Measurements from ENCODE around the gene CNTN6. TPM values are rescaled to one million over a fixed set of nuclear protein-coding genes. Genes with fewer than 3 reads are reported as not detected.

The CNTN6 gene
- total RNA-seq, 1 donor from 2014 or later = 2.2 TPM

GRCh38 chr3:1252061-1252430 is 159.2 kb downstream of the CNTN6 start:
- H3K9ac ChIP-seq = no peak overlapping the region
- no peaks in the 10 kb centered on the region for H3K79me2 ChIP-seq (ENCODE audit: low read depth)
- Mint-ChIP-seq H3K27me3 (ENCODE audit: insufficient read depth, low read depth) (peaks cover 2% of the 10 kb centered on the region), H3K9me3 (no peaks in the 10 kb centered on the region), H3K4me1 (no peaks in the 10 kb centered on the region), H3K36me3 (no peaks in the 10 kb centered on the region), H3K4me3 (no peak overlapping the region), H3K27ac (no peak overlapping the region)
- no peak overlapping the region for H2AFZ ChIP-seq (replicated peaks)
- H3K4me3 ChIP-seq = no peak overlapping the region
- H4K20me1 ChIP-seq (ENCODE audit: low read depth) = no peaks in the 10 kb centered on the region
- H3K4me1 ChIP-seq = no peaks in the 10 kb centered on the region
- no peak overlapping the region for H3K4me2 ChIP-seq
- no peaks in the 10 kb centered on the region for H3K36me3 ChIP-seq
- H3K27ac ChIP-seq = no peak overlapping the region
- no peaks in the 10 kb centered on the region for H3F3A ChIP-seq (ENCODE audit: low read depth)
- DNase-seq (ENCODE audit: low spot score) = no peak
- H3K9me3 ChIP-seq (ENCODE audit: low read depth) = no peaks in the 10 kb centered on the region
- H3K27me3 ChIP-seq = no peaks in the 10 kb centered on the region
- TF ChIP-seq, protein P1, sequence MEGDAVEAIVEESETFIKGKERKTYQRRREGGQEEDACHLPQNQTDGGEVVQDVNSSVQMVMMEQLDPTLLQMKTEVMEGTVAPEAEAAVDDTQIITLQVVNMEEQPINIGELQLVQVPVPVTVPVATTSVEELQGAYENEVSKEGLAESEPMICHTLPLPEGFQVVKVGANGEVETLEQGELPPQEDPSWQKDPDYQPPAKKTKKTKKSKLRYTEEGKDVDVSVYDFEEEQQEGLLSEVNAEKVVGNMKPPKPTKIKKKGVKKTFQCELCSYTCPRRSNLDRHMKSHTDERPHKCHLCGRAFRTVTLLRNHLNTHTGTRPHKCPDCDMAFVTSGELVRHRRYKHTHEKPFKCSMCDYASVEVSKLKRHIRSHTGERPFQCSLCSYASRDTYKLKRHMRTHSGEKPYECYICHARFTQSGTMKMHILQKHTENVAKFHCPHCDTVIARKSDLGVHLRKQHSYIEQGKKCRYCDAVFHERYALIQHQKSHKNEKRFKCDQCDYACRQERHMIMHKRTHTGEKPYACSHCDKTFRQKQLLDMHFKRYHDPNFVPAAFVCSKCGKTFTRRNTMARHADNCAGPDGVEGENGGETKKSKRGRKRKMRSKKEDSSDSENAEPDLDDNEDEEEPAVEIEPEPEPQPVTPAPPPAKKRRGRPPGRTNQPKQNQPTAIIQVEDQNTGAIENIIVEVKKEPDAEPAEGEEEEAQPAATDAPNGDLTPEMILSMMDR (IDR thresholded peaks at IDR 0.05) = no peak

- Histone ChIP-seq H3K79me2 (ENCODE audit: low read depth) (no peaks in the 10 kb centered on the region), H3K9ac (no peak overlapping the region), H3K27ac (no peak overlapping the region), H3K4me1 (no peaks in the 10 kb centered on the region), H3K4me2 (no peak overlapping the region), H4K20me1 (ENCODE audit: low read depth) (no peaks in the 10 kb centered on the region), H2AFZ (replicated peaks) (no peak overlapping the region), H3F3A (ENCODE audit: low read depth) (no peaks in the 10 kb centered on the region), H3K9me3 (ENCODE audit: low read depth) (no peaks in the 10 kb centered on the region), H3K36me3 (no peaks in the 10 kb centered on the region), H3K27me3 (no peaks in the 10 kb centered on the region), H3K4me3 (no peak overlapping the region)
- Mint-ChIP-seq H3K36me3 (no peaks in the 10 kb centered on the region), H3K27me3 (ENCODE audit: insufficient read depth, low read depth) (no peaks in the 10 kb centered on the region), H3K27ac (no peak overlapping the region), H3K4me3 (no peak overlapping the region), H3K9me3 (no peaks in the 10 kb centered on the region), H3K4me1 (no peaks in the 10 kb centered on the region)
- TF ChIP-seq, protein P1 (IDR thresholded peaks at IDR 0.05) = no peak
- no peak for TF ChIP-seq EZH2 (IDR thresholded peaks at IDR 0.05)
- TF ChIP-seq EZH2phosphoT487 (IDR thresholded peaks at IDR 0.05) = no peak
- DNase-seq (ENCODE audit: low spot score) = no peak
Measured at GRCh38 chr3:1262246-1262645, 169.4 kb downstream of the CNTN6 start.

GRCh38 chr3:1263121-1263520 is 170.3 kb downstream of the CNTN6 start:
- no peak for DNase-seq (ENCODE audit: low spot score)
- no peaks in the 10 kb centered on the region for H3K4me1 Mint-ChIP-seq
- H3K4me3 Mint-ChIP-seq = no peak overlapping the region
- no peaks in the 10 kb centered on the region for H3K9me3 Mint-ChIP-seq
- no peaks in the 10 kb centered on the region for H3K36me3 ChIP-seq
- H3K4me2 ChIP-seq = no peak overlapping the region
- no peaks in the 10 kb centered on the region for H3K4me1 ChIP-seq
- no peak for TF ChIP-seq EZH2 (IDR thresholded peaks at IDR 0.05)
- TF ChIP-seq EZH2phosphoT487 (IDR thresholded peaks at IDR 0.05) = no peak
- TF ChIP-seq, protein P1 (IDR thresholded peaks at IDR 0.05) = no peak
- no peaks in the 10 kb centered on the region for H3K27me3 ChIP-seq
- H3K9ac ChIP-seq = no peak overlapping the region
- no peaks in the 10 kb centered on the region for H3F3A ChIP-seq (ENCODE audit: low read depth)
- H3K36me3 Mint-ChIP-seq = no peaks in the 10 kb centered on the region
- H3K9me3 ChIP-seq (ENCODE audit: low read depth) = no peaks in the 10 kb centered on the region
- H3K27ac ChIP-seq = no peak overlapping the region
- no peaks in the 10 kb centered on the region for H3K27me3 Mint-ChIP-seq (ENCODE audit: insufficient read depth, low read depth)
- H3K27ac Mint-ChIP-seq = no peak overlapping the region
- no peak overlapping the region for H2AFZ ChIP-seq (replicated peaks)
- no peaks in the 10 kb centered on the region for H3K79me2 ChIP-seq (ENCODE audit: low read depth)
- no peak overlapping the region for H3K4me3 ChIP-seq
- no peaks in the 10 kb centered on the region for H4K20me1 ChIP-seq (ENCODE audit: low read depth)

DNA sequence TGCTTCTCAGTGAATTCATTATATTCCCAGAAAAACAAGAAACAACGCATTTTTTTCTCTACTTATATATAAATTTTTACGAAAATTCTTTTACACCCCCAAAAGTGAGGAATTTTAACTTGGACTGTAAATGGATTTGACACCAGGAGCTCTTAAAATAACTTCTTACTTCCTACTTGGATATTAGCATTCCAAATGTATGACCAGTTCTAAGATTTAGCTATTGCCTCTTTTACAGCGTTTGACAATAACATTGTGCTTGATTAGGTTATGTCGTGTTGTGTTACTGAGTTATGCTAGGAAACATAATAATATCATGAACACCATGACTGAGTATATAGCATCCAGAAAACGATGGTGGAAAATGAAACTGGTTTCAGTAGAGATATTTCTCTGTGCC is 177.0 kb downstream of the CNTN6 start:
- no peaks in the 10 kb centered on the region for H3K4me1 Mint-ChIP-seq
- TF ChIP-seq EZH2 (IDR thresholded peaks at IDR 0.05) = no peak
- no peak overlapping the region for H3K4me3 ChIP-seq
- no peaks in the 10 kb centered on the region for H3K27me3 ChIP-seq
- no peak for DNase-seq (ENCODE audit: low spot score)
- no peak overlapping the region for H3K27ac ChIP-seq
- H4K20me1 ChIP-seq (ENCODE audit: low read depth) = no peaks in the 10 kb centered on the region
- H3K27ac Mint-ChIP-seq = no peak overlapping the region
- H3K4me3 Mint-ChIP-seq = no peak overlapping the region
- H3K36me3 ChIP-seq = no peaks in the 10 kb centered on the region
- H3K36me3 Mint-ChIP-seq = no peaks in the 10 kb centered on the region
- no peak overlapping the region for H3K9ac ChIP-seq
- no peaks in the 10 kb centered on the region for H3K9me3 ChIP-seq (ENCODE audit: low read depth)
- no peaks in the 10 kb centered on the region for H3K4me1 ChIP-seq
- H3K27me3 Mint-ChIP-seq (ENCODE audit: insufficient read depth, low read depth) = no peaks in the 10 kb centered on the region
- H3K4me2 ChIP-seq = no peak overlapping the region
- no peaks in the 10 kb centered on the region for H3K79me2 ChIP-seq (ENCODE audit: low read depth)
- peaks cover 4% of the 10 kb centered on the region for H3K9me3 Mint-ChIP-seq
- H3F3A ChIP-seq (ENCODE audit: low read depth) = no peaks in the 10 kb centered on the region
- no peak overlapping the region for H2AFZ ChIP-seq (replicated peaks)
